Measurements from ENCODE around the gene LRP5. TPM values are rescaled to one million over a fixed set of nuclear protein-coding genes. Genes with fewer than 3 reads are reported as not detected.

LRP5 gene
- total RNA-seq, 1 experiment from 2014 or later: 55.2 TPM

- no peak for TF ChIP-seq ATF3 (IDR thresholded peaks at IDR 0.05)
- no peak for TF ChIP-seq TCF7L2 (IDR thresholded peaks at IDR 0.05; ENCODE audit: borderline replicate concordance, extremely low read depth, insufficient read depth, insufficient read length)
- no peak for TF ChIP-seq SRF (IDR thresholded peaks at IDR 0.05; ENCODE audit: low read depth)
- TF ChIP-seq SP1 (IDR thresholded peaks at IDR 0.05; ENCODE audit: low read depth): no peak
- no peak for TF ChIP-seq EZH2 (IDR thresholded peaks at IDR 0.05)
- TF ChIP-seq, protein P1, sequence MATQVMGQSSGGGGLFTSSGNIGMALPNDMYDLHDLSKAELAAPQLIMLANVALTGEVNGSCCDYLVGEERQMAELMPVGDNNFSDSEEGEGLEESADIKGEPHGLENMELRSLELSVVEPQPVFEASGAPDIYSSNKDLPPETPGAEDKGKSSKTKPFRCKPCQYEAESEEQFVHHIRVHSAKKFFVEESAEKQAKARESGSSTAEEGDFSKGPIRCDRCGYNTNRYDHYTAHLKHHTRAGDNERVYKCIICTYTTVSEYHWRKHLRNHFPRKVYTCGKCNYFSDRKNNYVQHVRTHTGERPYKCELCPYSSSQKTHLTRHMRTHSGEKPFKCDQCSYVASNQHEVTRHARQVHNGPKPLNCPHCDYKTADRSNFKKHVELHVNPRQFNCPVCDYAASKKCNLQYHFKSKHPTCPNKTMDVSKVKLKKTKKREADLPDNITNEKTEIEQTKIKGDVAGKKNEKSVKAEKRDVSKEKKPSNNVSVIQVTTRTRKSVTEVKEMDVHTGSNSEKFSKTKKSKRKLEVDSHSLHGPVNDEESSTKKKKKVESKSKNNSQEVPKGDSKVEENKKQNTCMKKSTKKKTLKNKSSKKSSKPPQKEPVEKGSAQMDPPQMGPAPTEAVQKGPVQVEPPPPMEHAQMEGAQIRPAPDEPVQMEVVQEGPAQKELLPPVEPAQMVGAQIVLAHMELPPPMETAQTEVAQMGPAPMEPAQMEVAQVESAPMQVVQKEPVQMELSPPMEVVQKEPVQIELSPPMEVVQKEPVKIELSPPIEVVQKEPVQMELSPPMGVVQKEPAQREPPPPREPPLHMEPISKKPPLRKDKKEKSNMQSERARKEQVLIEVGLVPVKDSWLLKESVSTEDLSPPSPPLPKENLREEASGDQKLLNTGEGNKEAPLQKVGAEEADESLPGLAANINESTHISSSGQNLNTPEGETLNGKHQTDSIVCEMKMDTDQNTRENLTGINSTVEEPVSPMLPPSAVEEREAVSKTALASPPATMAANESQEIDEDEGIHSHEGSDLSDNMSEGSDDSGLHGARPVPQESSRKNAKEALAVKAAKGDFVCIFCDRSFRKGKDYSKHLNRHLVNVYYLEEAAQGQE (IDR thresholded peaks at IDR 0.05; ENCODE audit: low read depth): no peak
- TF ChIP-seq FOSL1 (IDR thresholded peaks at IDR 0.05; ENCODE audit: low read depth): no peak
- TF ChIP-seq ZNF274 (IDR thresholded peaks at IDR 0.05; ENCODE audit: low read depth, low read length): no peak
- TF ChIP-seq RAD21 (IDR thresholded peaks at IDR 0.05; ENCODE audit: low read depth): no peak
Measured at GRCh38 chr11:68334923-68335322, 22.5 kb downstream of the LRP5 start (continued).

- Histone ChIP-seq H3K4me2 (ENCODE audit: low read length) (no peak overlapping the region), H3K9me3 (ENCODE audit: control insufficient read depth in 1 of 2, insufficient read depth in 1 of 2, low read depth in 1 of 2, low read length in 2 of 2) (no peaks in the 10 kb centered on the region), H3K27me3 (ENCODE audit: insufficient read depth, low read length) (no peaks in the 10 kb centered on the region), H3K79me2 (ENCODE audit: insufficient read depth, low read length) (peaks cover 26% of the 10 kb centered on the region), H2AFZ (ENCODE audit: low read depth, low read length, poor library complexity, severe bottlenecking) (no peak overlapping the region), H3K9ac (ENCODE audit: low read length) (no peak overlapping the region), H3K4me3 (replicated peaks in 1 of 2; ENCODE audit: low read depth in 1 of 2, low read length in 2 of 2) (no peak overlapping the region), H3K4me1 (ENCODE audit: control insufficient read depth in 1 of 2, insufficient read depth in 2 of 2, low read length in 2 of 2) (peaks cover 30 to 41% of the 10 kb centered on the region in 2 experiments), H3K9me2 (ENCODE audit: insufficient read depth) (no peaks in the 10 kb centered on the region), H3K27ac (ENCODE audit: low read depth, low read length) (no peak overlapping the region), H3K36me3 (ENCODE audit: control insufficient read depth in 1 of 2, insufficient read depth in 2 of 2, low read length in 2 of 2) (no peaks in the 10 kb centered on the region), H4K20me1 (ENCODE audit: insufficient read depth) (no peaks in the 10 kb centered on the region)
- intact Hi-C loops (cut with micrococcal nuclease): no loop called here
- ChIA-PET CTCF (no interaction called here), RAD21 (ENCODE audit: low non-redundant PET in 1 of 2, low total read pairs in 2 of 2, uncharacterized antibody in 2 of 2, unreplicated experiment in 2 of 2) (no interaction called here), POLR2A (interaction anchor here (0.5 kb wide), 1 partner anchor 25 kb away, joined by 3 read pairs; no protein-coding TSS in a partner anchor)
- ATAC-seq (no peak), DNase-seq (ENCODE audit: low read depth, low spot score) (no peak)
- BruUV-seq (replicated peaks): no TSS peak
- TF ChIP-seq POLR2AphosphoS5 (IDR thresholded peaks at IDR 0.05; ENCODE audit: low read depth, low read length) (no peak), FOSL1 (IDR thresholded peaks at IDR 0.05; ENCODE audit: low read depth) (no peak), EZH2 (IDR thresholded peaks at IDR 0.05) (no peak), YY1 (IDR thresholded peaks at IDR 0.05; ENCODE audit: extremely low read depth, insufficient replicate concordance, low read depth, low read length) (no peak), TCF7L2 (IDR thresholded peaks at IDR 0.05; ENCODE audit: borderline replicate concordance, extremely low read depth, insufficient read depth, insufficient read length) (no peak), RAD21 (IDR thresholded peaks at IDR 0.05; ENCODE audit: low read depth) (no peak), EZH2phosphoT487 (IDR thresholded peaks at IDR 0.05; ENCODE audit: borderline replicate concordance) (no peak), CEBPB (IDR thresholded peaks at IDR 0.05; ENCODE audit: low read depth) (no peak), SP1 (IDR thresholded peaks at IDR 0.05; ENCODE audit: low read depth) (no peak)
- TF ChIP-seq, protein P2, sequence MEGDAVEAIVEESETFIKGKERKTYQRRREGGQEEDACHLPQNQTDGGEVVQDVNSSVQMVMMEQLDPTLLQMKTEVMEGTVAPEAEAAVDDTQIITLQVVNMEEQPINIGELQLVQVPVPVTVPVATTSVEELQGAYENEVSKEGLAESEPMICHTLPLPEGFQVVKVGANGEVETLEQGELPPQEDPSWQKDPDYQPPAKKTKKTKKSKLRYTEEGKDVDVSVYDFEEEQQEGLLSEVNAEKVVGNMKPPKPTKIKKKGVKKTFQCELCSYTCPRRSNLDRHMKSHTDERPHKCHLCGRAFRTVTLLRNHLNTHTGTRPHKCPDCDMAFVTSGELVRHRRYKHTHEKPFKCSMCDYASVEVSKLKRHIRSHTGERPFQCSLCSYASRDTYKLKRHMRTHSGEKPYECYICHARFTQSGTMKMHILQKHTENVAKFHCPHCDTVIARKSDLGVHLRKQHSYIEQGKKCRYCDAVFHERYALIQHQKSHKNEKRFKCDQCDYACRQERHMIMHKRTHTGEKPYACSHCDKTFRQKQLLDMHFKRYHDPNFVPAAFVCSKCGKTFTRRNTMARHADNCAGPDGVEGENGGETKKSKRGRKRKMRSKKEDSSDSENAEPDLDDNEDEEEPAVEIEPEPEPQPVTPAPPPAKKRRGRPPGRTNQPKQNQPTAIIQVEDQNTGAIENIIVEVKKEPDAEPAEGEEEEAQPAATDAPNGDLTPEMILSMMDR (IDR thresholded peaks at IDR 0.05 in 2 of 3, conservative IDR thresholded peaks at IDR 0.05 in 1 of 3; ENCODE audit: borderline replicate concordance in 1 of 3, insufficient read depth in 1 of 3, low read depth in 2 of 3, low read length in 2 of 3): no peak
- TF ChIP-seq, protein P3, sequence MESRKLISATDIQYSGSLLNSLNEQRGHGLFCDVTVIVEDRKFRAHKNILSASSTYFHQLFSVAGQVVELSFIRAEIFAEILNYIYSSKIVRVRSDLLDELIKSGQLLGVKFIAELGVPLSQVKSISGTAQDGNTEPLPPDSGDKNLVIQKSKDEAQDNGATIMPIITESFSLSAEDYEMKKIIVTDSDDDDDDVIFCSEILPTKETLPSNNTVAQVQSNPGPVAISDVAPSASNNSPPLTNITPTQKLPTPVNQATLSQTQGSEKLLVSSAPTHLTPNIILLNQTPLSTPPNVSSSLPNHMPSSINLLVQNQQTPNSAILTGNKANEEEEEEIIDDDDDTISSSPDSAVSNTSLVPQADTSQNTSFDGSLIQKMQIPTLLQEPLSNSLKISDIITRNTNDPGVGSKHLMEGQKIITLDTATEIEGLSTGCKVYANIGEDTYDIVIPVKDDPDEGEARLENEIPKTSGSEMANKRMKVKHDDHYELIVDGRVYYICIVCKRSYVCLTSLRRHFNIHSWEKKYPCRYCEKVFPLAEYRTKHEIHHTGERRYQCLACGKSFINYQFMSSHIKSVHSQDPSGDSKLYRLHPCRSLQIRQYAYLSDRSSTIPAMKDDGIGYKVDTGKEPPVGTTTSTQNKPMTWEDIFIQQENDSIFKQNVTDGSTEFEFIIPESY (IDR thresholded peaks at IDR 0.05; ENCODE audit: extremely low read depth, insufficient replicate concordance, low read length): no peak
- TF ChIP-seq, protein P4, sequence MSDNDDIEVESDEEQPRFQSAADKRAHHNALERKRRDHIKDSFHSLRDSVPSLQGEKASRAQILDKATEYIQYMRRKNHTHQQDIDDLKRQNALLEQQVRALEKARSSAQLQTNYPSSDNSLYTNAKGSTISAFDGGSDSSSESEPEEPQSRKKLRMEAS (IDR thresholded peaks at IDR 0.05): no peak
Measured at GRCh38 chr11:68335683-68336082, 23.3 kb downstream of the LRP5 start.

Measured in HCT116 (cell line).